Left ventricle myocardium inferior (tissue), 1 donor: ENCODE data around the gene OXCT1. TPM values are rescaled to one million over a fixed set of nuclear protein-coding genes. Genes with fewer than 3 reads are reported as not detected.

ENCODE experiments used
- DNase-seq: peaks from one replicate; pipeline ENCODE4 v3.0.0-alpha.2; 2020
- H3K27ac ChIP-seq: fragments of 200-600 bp; replicated peaks from 2 replicates; pipeline ENCODE4 v1.8.0; 2021
- H3K27me3 ChIP-seq: fragments of 200-600 bp; 2 replicates; pipeline ENCODE4 v1.8.0; 2021; ENCODE audit warnings: low read depth
- H3K36me3 ChIP-seq: fragments of 200-600 bp; 2 replicates; pipeline ENCODE4 v1.8.0; 2021
- H3K4me1 ChIP-seq: fragments of 200-600 bp; 2 replicates; pipeline ENCODE4 v1.8.0; 2021
- H3K4me3 ChIP-seq: fragments of 200-600 bp; 2 replicates; pipeline ENCODE4 v1.8.0; 2021; ENCODE audit warnings: mild to moderate bottlenecking, moderate library complexity
- H3K9me3 ChIP-seq: fragments of 200-600 bp; replicated peaks from 2 replicates; pipeline ENCODE4 v1.8.0; 2021
- CTCF ChIP-seq: fragments of 200-600 bp; IDR thresholded peaks from 2 replicates; pipeline ENCODE4 v1.8.0; 2021; ENCODE audit warnings: antibody characterized with exemption, mild to moderate bottlenecking, borderline replicate concordance
- intact Hi-C: fragments of 100-400 bp; cut with micrococcal nuclease; formaldehyde crosslinking; loops from one replicate; pipeline ENCODE4 v1.11.0; 2022
- total RNA-seq: library from RNA; stranded (reverse); fragmentation: NEBNext Ultra II Directional; extraction: Animal tissue kit (Norgen Biotek cat#: 25700); gene quantifications from one replicate; pipeline ENCODE4 v1.2.1, GENCODE V29; 2021
- donor health status: DM: no; HTN: yes; CAD: no; lungs with severe emphysema.

Gene OXCT1
- total RNA-seq, 1 donor from 2014 or later = 234 TPM

GRCh38 chr5:41793141-41793770 lies 77.0 kb downstream of the OXCT1 start:
- Histone ChIP-seq H3K36me3 (peaks cover 12% of the 10 kb centered on the region), H3K27me3 (no peaks in the 10 kb centered on the region), H3K9me3 (no peaks in the 10 kb centered on the region), H3K4me3 (no peak overlapping the region), H3K4me1 (peaks cover 33% of the 10 kb centered on the region), H3K27ac (no peak overlapping the region)
- no peak for TF ChIP-seq CTCF
- intact Hi-C loops = no loop called here
- DNase-seq = no peak

GRCh38 chr5:41790038-41790776 lies 80.0 kb downstream of the OXCT1 start:
- Histone ChIP-seq H3K27me3 (no peaks in the 10 kb centered on the region), H3K27ac (no peak overlapping the region), H3K4me3 (no peak overlapping the region), H3K9me3 (no peaks in the 10 kb centered on the region), H3K36me3 (peaks cover 6% of the 10 kb centered on the region), H3K4me1 (peaks cover 47% of the 10 kb centered on the region)
- no peak for TF ChIP-seq CTCF
- DNase-seq = no peak
- intact Hi-C loops = no loop called here

- Histone ChIP-seq H3K27me3 (no peaks in the 10 kb centered on the region), H3K36me3 (peaks cover 6% of the 10 kb centered on the region), H3K4me3 (no peak overlapping the region), H3K4me1 (peaks cover 40% of the 10 kb centered on the region), H3K27ac (no peak overlapping the region), H3K9me3 (no peaks in the 10 kb centered on the region)
- TF ChIP-seq CTCF = no peak
- DNase-seq = no peak
- intact Hi-C loops = no loop called here
Measured at GRCh38 chr5:41789434-41789833, 80.8 kb downstream of the OXCT1 start.

- DNase-seq = no peak
- Histone ChIP-seq H3K4me1 (peaks cover 35% of the 10 kb centered on the region), H3K36me3 (peaks cover 6% of the 10 kb centered on the region), H3K27me3 (no peaks in the 10 kb centered on the region), H3K27ac (no peak overlapping the region), H3K4me3 (no peak overlapping the region), H3K9me3 (no peaks in the 10 kb centered on the region)
- intact Hi-C loops = no loop called here
- TF ChIP-seq CTCF = no peak
Measured at GRCh38 chr5:41788941-41789368, 81.3 kb downstream of the OXCT1 start.

- H3K27ac ChIP-seq = no peak overlapping the region
- no peak for TF ChIP-seq CTCF
- DNase-seq = no peak
- intact Hi-C loops = no loop called here
- H3K9me3 ChIP-seq = no peaks in the 10 kb centered on the region
- no peak overlapping the region for H3K4me3 ChIP-seq
- H3K4me1 ChIP-seq = peaks cover 34% of the 10 kb centered on the region
- H3K36me3 ChIP-seq = peaks cover 6% of the 10 kb centered on the region
- no peaks in the 10 kb centered on the region for H3K27me3 ChIP-seq
Measured at GRCh38 chr5:41787265-41787664, 83.0 kb downstream of the OXCT1 start.
